Measurements from ENCODE around the gene DNAJA4.

GRCh38 chr15:78274994-78275393 lies 10.6 kb downstream of the DNAJA4 start:
- TF ChIP-seq ZNF24 (tag by site-specific recombination; IDR thresholded peaks at IDR 0.05): no peak
- TF ChIP-seq REST (tag by site-specific recombination; IDR thresholded peaks at IDR 0.05): no peak
- TF ChIP-seq SALL2 (tag by site-specific recombination; IDR thresholded peaks at IDR 0.05; ENCODE audit: borderline replicate concordance): no peak
- TF ChIP-seq ZNF324 (tag by site-specific recombination; IDR thresholded peaks at IDR 0.05): no peak
- TF ChIP-seq ZNF239 (tag by site-specific recombination; IDR thresholded peaks at IDR 0.05): no peak
- no peak for TF ChIP-seq MYNN (tag by site-specific recombination; IDR thresholded peaks at IDR 0.05; ENCODE audit: borderline replicate concordance)
- TF ChIP-seq CTCF (tag by site-specific recombination; IDR thresholded peaks at IDR 0.05): no peak
- no peak for TF ChIP-seq ZNF404 (tag by site-specific recombination; IDR thresholded peaks at IDR 0.05)

All from HEK293 (cell line).